HCT116 (cell line): ENCODE data around the gene DTWD1. TPM values are rescaled to one million over a fixed set of nuclear protein-coding genes. Genes with fewer than 3 reads are reported as not detected.

Source experiments
- ATAC-seq: fragments of 200-7000 bp; cut with Tn5 transposase; 2 replicates; pipeline ENCODE4 v1.9.1; 2020; ENCODE audit warnings: mild to moderate bottlenecking, moderate library complexity
- BruUV-seq: library from RNA; stranded (reverse); fragments of 400-500 nt; replicated peaks from 2 replicates; lab custom pipeline; 2021; lab: Mats Ljungman, UMichigan
- CTCF ChIA-PET: fragments of 300-600 bp; sonication (Branson Sonifier 250); formaldehyde crosslinking; loops from one replicate; lab custom pipeline; 2021; ENCODE audit warnings: antibody characterized with exemption; lab: Charles Lee
- POLR2A ChIA-PET: fragments of 300-600, 350-600 bp; sonication (Branson Sonifier 250); formaldehyde crosslinking; loops from one replicate; lab custom pipeline; 2021; ENCODE audit warnings: antibody characterized with exemption; lab: Charles Lee
- RAD21 ChIA-PET, 2 experiments: fragments of 300-600 bp; sonication (Branson Sonifier 250); formaldehyde crosslinking; loops; one replicate each; lab custom pipeline; 2023; ENCODE audit warnings: low total read pairs in 2 of 2; ENCODE audit not compliant: uncharacterized antibody in 2 of 2, unreplicated experiment in 2 of 2, low non-redundant PET in 1 of 2; lab: Charles Lee
- DNase-seq: peaks from one replicate; pipeline ENCODE4 v3.0.0-alpha.2; 2010; ENCODE audit warnings: low read depth, low spot score
- H2AFZ ChIP-seq: fragments of 200-600 bp; shearing (Covaris generic), sonication (generic); 2 replicates; pipeline ENCODE4 v1.6.1; 2017; ENCODE audit warnings: low read depth, mixed run types, mixed read lengths, antibody characterized with exemption, low read length; ENCODE audit not compliant: poor library complexity, severe bottlenecking
- H3K27ac ChIP-seq: 2 replicates; pipeline ENCODE4 v1.5.1; 2012; ENCODE audit warnings: low read depth, low read length
- H3K27me3 ChIP-seq: fragments of 200-600 bp; sonication (generic); 2 replicates; pipeline ENCODE4 v1.6.1; 2016; ENCODE audit warnings: mixed run types, low read length, mixed read lengths; ENCODE audit not compliant: insufficient read depth
- H3K36me3 ChIP-seq, 2 experiments: fragments of 200-500 bp in 1 of 2; fragments of 200-600 bp in 1 of 2; sonication (Bioruptor generic) in 1 of 2; sonication (generic) in 1 of 2; 2 replicates each; pipeline versions ENCODE4 v1.5.1 to v1.6.1; 2014 to 2016; ENCODE audit warnings: low read length in 2 of 2, inconsistent platforms in 1 of 2, mixed read lengths in 1 of 2, mixed run types in 1 of 2; ENCODE audit not compliant: insufficient read depth in 2 of 2, control insufficient read depth in 1 of 2
- H3K4me1 ChIP-seq, 2 experiments: fragments of 200-600 bp in 1 of 2; sonication (generic) in 1 of 2; 2 replicates each; pipeline versions ENCODE4 v1.5.1 to v1.6.1; 2012 to 2017; ENCODE audit warnings: low read length in 2 of 2, inconsistent platforms in 1 of 2, mild to moderate bottlenecking in 1 of 2, mixed read lengths in 1 of 2, mixed run types in 1 of 2, moderate library complexity in 1 of 2; ENCODE audit not compliant: insufficient read depth in 2 of 2, control insufficient read depth in 1 of 2
- H3K4me2 ChIP-seq: fragments of 200-600 bp; sonication (generic); 2 replicates; pipeline ENCODE4 v1.6.1; 2017; ENCODE audit warnings: mixed run types, low read length, mixed read lengths
- H3K4me3 ChIP-seq, 2 experiments: fragments of 200-600 bp in 1 of 2; sonication (generic) in 1 of 2; replicated peaks in 1 of 2; 2 replicates each; pipeline ENCODE4 v1.5.1; 2011 to 2016; ENCODE audit warnings: low read length in 2 of 2, control low read depth in 1 of 2, low read depth in 1 of 2, mild to moderate bottlenecking in 1 of 2, mixed read lengths in 1 of 2, mixed run types in 1 of 2
- H3K79me2 ChIP-seq: fragments of 200-600 bp; sonication (generic); 2 replicates; pipeline ENCODE4 v1.6.1; 2017; ENCODE audit warnings: mild to moderate bottlenecking, mixed run types, low read length, moderate library complexity, mixed read lengths; ENCODE audit not compliant: insufficient read depth
- H3K9ac ChIP-seq: fragments of 200-600 bp; sonication (generic); 2 replicates; pipeline ENCODE4 v1.6.1; 2016; ENCODE audit warnings: low read length, mixed read lengths
- H3K9me2 ChIP-seq: fragments of 200-600 bp; sonication (generic), shearing (Covaris generic); 2 replicates; pipeline ENCODE4 v1.6.1; 2017; ENCODE audit warnings: mixed run types, mild to moderate bottlenecking, moderate library complexity; ENCODE audit not compliant: insufficient read depth
- H3K9me3 ChIP-seq, 2 experiments: fragments of 200-500 bp in 1 of 2; fragments of 200-600 bp in 1 of 2; sonication (Bioruptor generic) in 1 of 2; sonication (generic) in 1 of 2; 2 replicates each; pipeline ENCODE4 v1.6.1; 2014 to 2017; ENCODE audit warnings: low read length in 2 of 2, mixed read lengths in 2 of 2, inconsistent platforms in 1 of 2, low read depth in 1 of 2, mild to moderate bottlenecking in 1 of 2, mixed run types in 1 of 2, moderate library complexity in 1 of 2; ENCODE audit not compliant: control insufficient read depth in 1 of 2, insufficient read depth in 1 of 2
- H4K20me1 ChIP-seq: fragments of 200-600 bp; sonication (generic), shearing (Covaris generic); 2 replicates; pipeline ENCODE4 v1.6.1; 2017; ENCODE audit warnings: mixed run types, mild to moderate bottlenecking, moderate library complexity; ENCODE audit not compliant: insufficient read depth
- ATF3 ChIP-seq: IDR thresholded peaks from 2 replicates; pipeline ENCODE4 v1.6.1; 2012
- CBX3 ChIP-seq: IDR thresholded peaks from 2 replicates; pipeline ENCODE4 v1.6.1; 2012; ENCODE audit warnings: low read depth
- CEBPB ChIP-seq: IDR thresholded peaks from 2 replicates; pipeline ENCODE4 v1.6.1; 2012; ENCODE audit warnings: low read depth
- CTCF ChIP-seq, 3 experiments: fragments of 200-600 bp in 1 of 3; sonication (generic) in 1 of 3; IDR thresholded peaks in 2 of 3; conservative IDR thresholded peaks in 1 of 3; 2 replicates each; pipeline ENCODE4 v1.5.1; 2012 to 2017; ENCODE audit warnings: low read depth in 2 of 3, low read length in 2 of 3, antibody characterized with exemption in 1 of 3, borderline replicate concordance in 1 of 3, control low read depth in 1 of 3, mild to moderate bottlenecking in 1 of 3, mixed read lengths in 1 of 3, mixed run types in 1 of 3, moderate library complexity in 1 of 3; ENCODE audit not compliant: insufficient read depth in 1 of 3
- EGR1 ChIP-seq: IDR thresholded peaks from 2 replicates; pipeline ENCODE4 v1.6.1; 2012; ENCODE audit warnings: low read depth
- ELF1 ChIP-seq: IDR thresholded peaks from 2 replicates; pipeline ENCODE4 v1.6.1; 2012; ENCODE audit warnings: low read depth, borderline replicate concordance
- EZH2 ChIP-seq: fragments of 200-600 bp; sonication (generic); IDR thresholded peaks from 2 replicates; pipeline ENCODE4 v1.6.1; 2017; ENCODE audit warnings: antibody characterized with exemption, mixed run types
- EZH2phosphoT487 ChIP-seq: fragments of 200-600 bp; IDR thresholded peaks from 2 replicates; pipeline ENCODE4 v1.6.1; 2018; ENCODE audit warnings: antibody characterized with exemption, borderline replicate concordance
- FOSL1 ChIP-seq: IDR thresholded peaks from 2 replicates; pipeline ENCODE4 v1.6.1; 2012; ENCODE audit warnings: low read depth
- JUND ChIP-seq: IDR thresholded peaks from 2 replicates; pipeline ENCODE4 v1.6.1; 2012
- MAX ChIP-seq: IDR thresholded peaks from 2 replicates; pipeline ENCODE4 v1.6.1; 2012
- POLR2A ChIP-seq: IDR thresholded peaks from 2 replicates; pipeline ENCODE4 v1.7.0; 2011; ENCODE audit warnings: borderline replicate concordance; ENCODE audit not compliant: insufficient read depth, insufficient read length; ENCODE audit errors: extremely low read depth
- POLR2AphosphoS5 ChIP-seq: IDR thresholded peaks from 2 replicates; pipeline ENCODE4 v1.6.1; 2011; ENCODE audit warnings: mild to moderate bottlenecking, low read depth, low read length, moderate library complexity
- RAD21 ChIP-seq: IDR thresholded peaks from 2 replicates; pipeline ENCODE4 v1.6.1; 2012; ENCODE audit warnings: low read depth, mild to moderate bottlenecking
- REST ChIP-seq: IDR thresholded peaks from 2 replicates; pipeline ENCODE4 v1.6.1; 2012; ENCODE audit warnings: low read depth
- SP1 ChIP-seq: IDR thresholded peaks from 2 replicates; pipeline ENCODE4 v1.6.1; 2012; ENCODE audit warnings: low read depth
- SRF ChIP-seq: IDR thresholded peaks from 2 replicates; pipeline ENCODE4 v1.6.1; 2012; ENCODE audit warnings: low read depth
- TCF7L2 ChIP-seq: IDR thresholded peaks from 2 replicates; pipeline ENCODE4 v1.7.0; 2011; ENCODE audit warnings: borderline replicate concordance, inconsistent platforms; ENCODE audit not compliant: insufficient read depth, insufficient read length; ENCODE audit errors: extremely low read depth
- YY1 ChIP-seq: IDR thresholded peaks from 2 replicates; pipeline ENCODE4 v1.6.1; 2011; ENCODE audit warnings: low read length, low read depth, moderate library complexity, mild to moderate bottlenecking; ENCODE audit not compliant: insufficient replicate concordance; ENCODE audit errors: extremely low read depth
- ZNF274 ChIP-seq: fragments of 200-500 bp; sonication (Bioruptor generic); IDR thresholded peaks from 2 replicates; pipeline ENCODE4 v1.6.1; 2014; ENCODE audit warnings: mild to moderate bottlenecking, low read depth, low read length, inconsistent platforms
- intact Hi-C: fragments of 100-400 bp; cut with micrococcal nuclease; formaldehyde crosslinking; loops from 2 replicates; pipeline ENCODE4 v1.10.0; 2022
- total RNA-seq: library from RNA; stranded (reverse); gene quantifications from one replicate; pipeline ENCODE4 v1.2.1, GENCODE V29; 2021; ENCODE audit not compliant: unreplicated experiment

Gene DTWD1
- total RNA-seq, 1 experiment from 2014 or later: 34.5 TPM

GRCh38 chr15:49620199-49620598 lies 649 bp upstream of the DTWD1 start:
- H3K9me3 ChIP-seq: peaks cover 4% of the 10 kb centered on the region in 2 experiments; a peak in 2 of 4 replicates
- peak overlapping the region; percentile 87 for H2AFZ ChIP-seq
- peak overlapping the region; percentile 63 to 88 for H3K4me3 ChIP-seq
- peak overlapping the region; percentile 78 for H3K4me2 ChIP-seq
- H3K4me1 ChIP-seq: peaks cover 10 to 11% of the 10 kb centered on the region in 2 experiments; a peak in 2 of 4 replicates
- CTCF ChIA-PET: no interaction called here
- H4K20me1 ChIP-seq: no peaks in the 10 kb centered on the region
- peaks cover 44% of the 10 kb centered on the region for H3K79me2 ChIP-seq
- no peaks in the 10 kb centered on the region for H3K27me3 ChIP-seq
- peak overlapping the region; percentile 87 for H3K9ac ChIP-seq
- ATAC-seq: no peak
- no peaks in the 10 kb centered on the region for H3K9me2 ChIP-seq
- TF ChIP-seq POLR2AphosphoS5: no peak
- no peak for TF ChIP-seq SP1
- no peak for TF ChIP-seq RAD21
- TF ChIP-seq JUND: no peak
- no peak for TF ChIP-seq CEBPB
- no peak for TF ChIP-seq POLR2A
- no peak for TF ChIP-seq FOSL1
- no peak for TF ChIP-seq CTCF (IDR thresholded peaks at IDR 0.05 in 2 of 3, conservative IDR thresholded peaks at IDR 0.05 in 1 of 3; ENCODE audit: borderline replicate concordance in 1 of 3, insufficient read depth in 1 of 3, low read depth in 2 of 3, low read length in 2 of 3)
- no peak for TF ChIP-seq ATF3
- no peak for TF ChIP-seq EZH2phosphoT487
- no peak for TF ChIP-seq ZNF274
- no peak for TF ChIP-seq CBX3
- no peak for TF ChIP-seq SRF
- TF ChIP-seq TCF7L2: no peak
- TF ChIP-seq REST: no peak
- TF ChIP-seq EZH2: no peak
- TF ChIP-seq EGR1: no peak
- no peak for TF ChIP-seq ELF1
- TF ChIP-seq YY1: no peak
- no peak for TF ChIP-seq MAX
- TF ChIP-seq, all 23 proteins: peak for 0
- ChIA-PET RAD21 (no interaction called here), POLR2A (interaction anchor here (1.0 kb wide), 1 partner anchor 12 kb away, joined by 7 read pairs; no protein-coding TSS in a partner anchor)
- peaks cover 0 to 17% of the 10 kb centered on the region in 2 experiments; a peak in 1 of 4 replicates for H3K36me3 ChIP-seq
- peak overlapping the region; percentile 55; the same call in 1 of the 2 replicates for H3K27ac ChIP-seq
- intact Hi-C loops: loop anchor here (5.0 to 10.0 kb wide), 2 partner anchors 385 to 758 kb away; no protein-coding TSS in a partner anchor
- BruUV-seq: TSS peak; percentile 83
- no peak for DNase-seq
